WTC11 (cell line): ENCODE data around the gene ATP9A.

ENCODE experiments used
- CREB1 ChIP-seq: sonication (generic); formaldehyde crosslinking; IDR thresholded peaks from 2 replicates; pipeline ENCODE4 v1.8.0; 2023; ENCODE audit warnings: mild to moderate bottlenecking, missing genetic modification reagents
- EMX1 ChIP-seq: fragments of 250-450 bp; sonication (Bioruptor Pico); IDR thresholded peaks from 2 replicates; pipeline ENCODE4 v1.8.0; 2021; ENCODE audit warnings: mild to moderate bottlenecking
- FOXP1 ChIP-seq: sonication (generic); formaldehyde crosslinking; IDR thresholded peaks from 2 replicates; pipeline ENCODE4 v1.8.0; 2022; ENCODE audit warnings: missing genetic modification reagents, mild to moderate bottlenecking, moderate library complexity, borderline replicate concordance
- MYBL2 ChIP-seq: sonication (generic); formaldehyde crosslinking; IDR thresholded peaks from 2 replicates; pipeline ENCODE4 v1.8.1; 2023; ENCODE audit warnings: mild to moderate bottlenecking, moderate library complexity, missing genetic modification reagents
- ZNF416 ChIP-seq: fragments of 250-450 bp; sonication (Bioruptor Pico); IDR thresholded peaks from 2 replicates; pipeline ENCODE4 v1.9.0; 2021; ENCODE audit warnings: mild to moderate bottlenecking, inconsistent platforms
- TF ChIP-seq, protein P1 (sequence below): fragments of 200-600 bp; IDR thresholded peaks from 2 replicates; pipeline ENCODE4 v1.8.0; 2022; ENCODE audit warnings: antibody characterized with exemption
- TF ChIP-seq, protein P2 (sequence below): sonication (generic); formaldehyde crosslinking; IDR thresholded peaks from 2 replicates; pipeline ENCODE4 v1.8.0; 2023; ENCODE audit warnings: missing genetic modification reagents, mild to moderate bottlenecking, borderline replicate concordance

DNA sequence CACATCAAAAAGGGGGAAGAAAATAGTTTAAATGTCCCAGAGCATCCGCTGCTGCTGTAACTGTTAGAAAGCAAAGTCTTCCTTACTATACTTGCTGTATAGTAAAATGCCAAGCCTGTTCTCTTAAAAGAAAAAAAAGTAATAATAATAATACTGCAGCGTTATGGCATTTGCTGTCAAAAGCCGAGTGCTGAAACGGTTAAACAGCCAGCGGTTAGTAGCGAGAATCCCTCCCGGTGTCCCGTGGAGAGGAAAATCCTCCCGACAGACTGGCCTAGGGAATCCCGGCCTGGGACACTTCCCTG is 206.2 kb downstream of the ATP9A start:
- TF ChIP-seq FOXP1 (CRISPR knock-in tag) (no peak), EMX1 (CRISPR knock-in tag) (no peak), MYBL2 (no peak), CREB1 (no peak), ZNF416 (no peak)
- TF ChIP-seq, protein P1, sequence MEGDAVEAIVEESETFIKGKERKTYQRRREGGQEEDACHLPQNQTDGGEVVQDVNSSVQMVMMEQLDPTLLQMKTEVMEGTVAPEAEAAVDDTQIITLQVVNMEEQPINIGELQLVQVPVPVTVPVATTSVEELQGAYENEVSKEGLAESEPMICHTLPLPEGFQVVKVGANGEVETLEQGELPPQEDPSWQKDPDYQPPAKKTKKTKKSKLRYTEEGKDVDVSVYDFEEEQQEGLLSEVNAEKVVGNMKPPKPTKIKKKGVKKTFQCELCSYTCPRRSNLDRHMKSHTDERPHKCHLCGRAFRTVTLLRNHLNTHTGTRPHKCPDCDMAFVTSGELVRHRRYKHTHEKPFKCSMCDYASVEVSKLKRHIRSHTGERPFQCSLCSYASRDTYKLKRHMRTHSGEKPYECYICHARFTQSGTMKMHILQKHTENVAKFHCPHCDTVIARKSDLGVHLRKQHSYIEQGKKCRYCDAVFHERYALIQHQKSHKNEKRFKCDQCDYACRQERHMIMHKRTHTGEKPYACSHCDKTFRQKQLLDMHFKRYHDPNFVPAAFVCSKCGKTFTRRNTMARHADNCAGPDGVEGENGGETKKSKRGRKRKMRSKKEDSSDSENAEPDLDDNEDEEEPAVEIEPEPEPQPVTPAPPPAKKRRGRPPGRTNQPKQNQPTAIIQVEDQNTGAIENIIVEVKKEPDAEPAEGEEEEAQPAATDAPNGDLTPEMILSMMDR, result no peak
- TF ChIP-seq, protein P2, sequence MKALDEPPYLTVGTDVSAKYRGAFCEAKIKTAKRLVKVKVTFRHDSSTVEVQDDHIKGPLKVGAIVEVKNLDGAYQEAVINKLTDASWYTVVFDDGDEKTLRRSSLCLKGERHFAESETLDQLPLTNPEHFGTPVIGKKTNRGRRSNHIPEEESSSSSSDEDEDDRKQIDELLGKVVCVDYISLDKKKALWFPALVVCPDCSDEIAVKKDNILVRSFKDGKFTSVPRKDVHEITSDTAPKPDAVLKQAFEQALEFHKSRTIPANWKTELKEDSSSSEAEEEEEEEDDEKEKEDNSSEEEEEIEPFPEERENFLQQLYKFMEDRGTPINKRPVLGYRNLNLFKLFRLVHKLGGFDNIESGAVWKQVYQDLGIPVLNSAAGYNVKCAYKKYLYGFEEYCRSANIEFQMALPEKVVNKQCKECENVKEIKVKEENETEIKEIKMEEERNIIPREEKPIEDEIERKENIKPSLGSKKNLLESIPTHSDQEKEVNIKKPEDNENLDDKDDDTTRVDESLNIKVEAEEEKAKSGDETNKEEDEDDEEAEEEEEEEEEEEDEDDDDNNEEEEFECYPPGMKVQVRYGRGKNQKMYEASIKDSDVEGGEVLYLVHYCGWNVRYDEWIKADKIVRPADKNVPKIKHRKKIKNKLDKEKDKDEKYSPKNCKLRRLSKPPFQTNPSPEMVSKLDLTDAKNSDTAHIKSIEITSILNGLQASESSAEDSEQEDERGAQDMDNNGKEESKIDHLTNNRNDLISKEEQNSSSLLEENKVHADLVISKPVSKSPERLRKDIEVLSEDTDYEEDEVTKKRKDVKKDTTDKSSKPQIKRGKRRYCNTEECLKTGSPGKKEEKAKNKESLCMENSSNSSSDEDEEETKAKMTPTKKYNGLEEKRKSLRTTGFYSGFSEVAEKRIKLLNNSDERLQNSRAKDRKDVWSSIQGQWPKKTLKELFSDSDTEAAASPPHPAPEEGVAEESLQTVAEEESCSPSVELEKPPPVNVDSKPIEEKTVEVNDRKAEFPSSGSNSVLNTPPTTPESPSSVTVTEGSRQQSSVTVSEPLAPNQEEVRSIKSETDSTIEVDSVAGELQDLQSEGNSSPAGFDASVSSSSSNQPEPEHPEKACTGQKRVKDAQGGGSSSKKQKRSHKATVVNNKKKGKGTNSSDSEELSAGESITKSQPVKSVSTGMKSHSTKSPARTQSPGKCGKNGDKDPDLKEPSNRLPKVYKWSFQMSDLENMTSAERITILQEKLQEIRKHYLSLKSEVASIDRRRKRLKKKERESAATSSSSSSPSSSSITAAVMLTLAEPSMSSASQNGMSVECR (CRISPR knock-in tag), result no peak
